Measurements from ENCODE around the gene MOSPD3. TPM values are rescaled to one million over a fixed set of nuclear protein-coding genes. Genes with fewer than 3 reads are reported as not detected.

Gene MOSPD3
- polyA plus RNA-seq, 1 experiment = 15.0 TPM

DNA sequence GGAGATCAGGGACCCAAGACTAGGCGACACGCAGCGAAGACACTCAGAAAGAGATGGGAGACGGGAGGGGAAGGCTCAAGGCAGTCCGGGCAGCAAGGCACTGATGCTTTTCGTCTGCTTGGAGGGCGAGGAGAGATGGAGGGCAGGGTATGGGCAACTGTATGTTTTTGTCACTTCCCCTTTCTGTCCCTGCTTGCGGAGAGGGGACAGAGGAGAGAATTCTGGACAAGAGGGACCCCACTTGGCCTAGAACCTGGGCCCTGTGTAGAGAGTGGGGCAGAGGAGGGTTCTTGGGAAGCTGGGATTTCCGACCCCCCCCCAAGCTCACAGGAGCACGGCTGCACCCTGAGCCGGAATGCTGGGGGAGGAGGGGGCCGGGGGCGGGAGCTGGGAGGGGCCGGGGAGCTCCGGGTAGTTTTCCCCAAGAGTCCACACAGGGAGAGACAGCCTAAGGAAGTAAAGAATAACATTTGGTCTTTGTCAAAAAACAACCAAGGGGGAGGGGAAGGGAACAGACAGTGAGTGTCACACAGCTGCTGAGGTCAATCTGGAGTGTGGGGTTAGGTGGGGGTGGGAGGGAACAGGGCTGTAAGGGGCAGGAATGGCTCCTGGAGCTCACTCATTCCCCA lies 28.2 kb upstream of the MOSPD3 start:
- ChIA-PET CTCF (interaction anchor here (0.6 to 6.0 kb wide), 8 partner anchors 11 to 107 kb away, joined by 3 to 42 read pairs (median 4); partner anchors contain the start of genes GIGYF1 and PCOLCE), POLR2A (interaction anchor here (0.6 to 1.8 kb wide), 2 partner anchors 15 to 18 kb away, joined by 3 to 7 read pairs; partner anchors contain the start of gene PCOLCE)
- TF ChIP-seq, protein P1, sequence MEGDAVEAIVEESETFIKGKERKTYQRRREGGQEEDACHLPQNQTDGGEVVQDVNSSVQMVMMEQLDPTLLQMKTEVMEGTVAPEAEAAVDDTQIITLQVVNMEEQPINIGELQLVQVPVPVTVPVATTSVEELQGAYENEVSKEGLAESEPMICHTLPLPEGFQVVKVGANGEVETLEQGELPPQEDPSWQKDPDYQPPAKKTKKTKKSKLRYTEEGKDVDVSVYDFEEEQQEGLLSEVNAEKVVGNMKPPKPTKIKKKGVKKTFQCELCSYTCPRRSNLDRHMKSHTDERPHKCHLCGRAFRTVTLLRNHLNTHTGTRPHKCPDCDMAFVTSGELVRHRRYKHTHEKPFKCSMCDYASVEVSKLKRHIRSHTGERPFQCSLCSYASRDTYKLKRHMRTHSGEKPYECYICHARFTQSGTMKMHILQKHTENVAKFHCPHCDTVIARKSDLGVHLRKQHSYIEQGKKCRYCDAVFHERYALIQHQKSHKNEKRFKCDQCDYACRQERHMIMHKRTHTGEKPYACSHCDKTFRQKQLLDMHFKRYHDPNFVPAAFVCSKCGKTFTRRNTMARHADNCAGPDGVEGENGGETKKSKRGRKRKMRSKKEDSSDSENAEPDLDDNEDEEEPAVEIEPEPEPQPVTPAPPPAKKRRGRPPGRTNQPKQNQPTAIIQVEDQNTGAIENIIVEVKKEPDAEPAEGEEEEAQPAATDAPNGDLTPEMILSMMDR (IDR thresholded peaks at IDR 0.05; ENCODE audit: insufficient read depth, low read depth, low read length) = no peak
- DNase-seq (ENCODE audit: low read depth) = no peak
- Histone ChIP-seq H3K4me3 (ENCODE audit: low read depth, low read length) (peak overlapping the region; percentile 98), H3K36me3 (ENCODE audit: control insufficient read depth, insufficient read depth, low read length) (peaks cover 20% of the 10 kb centered on the region), H3K27me3 (ENCODE audit: control insufficient read depth, insufficient read depth, low read length) (no peaks in the 10 kb centered on the region)

DNA sequence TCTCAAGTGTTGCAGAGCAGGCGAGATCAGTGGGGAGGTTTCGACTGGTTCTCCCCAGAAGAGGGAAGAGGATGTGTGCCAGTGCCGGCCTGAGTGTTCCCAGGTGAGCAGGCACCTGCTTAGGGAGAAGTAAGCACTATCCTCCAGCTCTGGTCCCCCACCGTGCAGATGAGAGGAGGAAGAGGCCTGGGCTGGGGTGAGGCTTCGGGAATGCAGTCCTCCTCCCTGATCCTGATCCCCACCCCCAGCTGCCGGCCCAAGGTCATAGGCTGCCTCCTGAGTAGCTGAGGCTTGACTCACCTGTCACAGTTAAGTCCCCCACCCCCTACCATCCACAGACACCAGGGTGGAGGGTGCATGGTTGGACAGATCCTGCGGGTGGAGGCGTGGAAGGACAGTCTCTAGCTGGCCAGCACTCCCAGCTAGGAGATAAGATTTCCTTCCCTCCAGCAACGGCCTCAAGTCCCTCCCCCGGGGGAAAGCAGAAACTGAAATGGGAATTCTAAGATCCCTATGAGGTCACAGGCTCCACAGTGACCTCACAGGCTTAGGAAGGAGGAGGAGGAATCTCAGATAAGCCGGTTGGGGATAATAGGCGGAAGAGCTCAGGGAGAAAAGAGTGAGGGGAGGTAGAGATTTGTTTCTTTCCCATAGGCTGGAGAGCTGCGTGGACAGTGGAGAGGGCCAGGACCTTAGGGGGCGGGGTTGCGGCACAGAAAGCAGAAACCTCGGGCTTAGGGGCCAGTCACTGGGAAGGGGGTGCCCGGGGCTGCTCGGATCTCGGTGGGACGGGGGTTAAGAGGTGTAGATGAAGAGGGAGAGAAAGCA lies 27.4 kb upstream of the MOSPD3 start:
- Histone ChIP-seq H3K27me3 (ENCODE audit: control insufficient read depth, insufficient read depth, low read length) (no peaks in the 10 kb centered on the region), H3K36me3 (ENCODE audit: control insufficient read depth, insufficient read depth, low read length) (peaks cover 15% of the 10 kb centered on the region), H3K4me3 (ENCODE audit: low read depth, low read length) (peak overlapping the region; percentile 98)
- ChIA-PET CTCF (interaction anchor here (0.6 to 6.0 kb wide), 10 partner anchors 10 to 124 kb away, joined by 3 to 42 read pairs (median 4); partner anchors contain the start of genes GIGYF1 and PCOLCE), POLR2A (interaction anchor here (0.6 to 1.8 kb wide), 3 partner anchors 16 to 28 kb away, joined by 3 to 7 read pairs (median 3); partner anchors contain the start of genes MOSPD3 and PCOLCE)
- DNase-seq (ENCODE audit: low read depth) = no peak
- TF ChIP-seq, protein P1 (IDR thresholded peaks at IDR 0.05; ENCODE audit: insufficient read depth, low read depth, low read length) = no peak

DNA sequence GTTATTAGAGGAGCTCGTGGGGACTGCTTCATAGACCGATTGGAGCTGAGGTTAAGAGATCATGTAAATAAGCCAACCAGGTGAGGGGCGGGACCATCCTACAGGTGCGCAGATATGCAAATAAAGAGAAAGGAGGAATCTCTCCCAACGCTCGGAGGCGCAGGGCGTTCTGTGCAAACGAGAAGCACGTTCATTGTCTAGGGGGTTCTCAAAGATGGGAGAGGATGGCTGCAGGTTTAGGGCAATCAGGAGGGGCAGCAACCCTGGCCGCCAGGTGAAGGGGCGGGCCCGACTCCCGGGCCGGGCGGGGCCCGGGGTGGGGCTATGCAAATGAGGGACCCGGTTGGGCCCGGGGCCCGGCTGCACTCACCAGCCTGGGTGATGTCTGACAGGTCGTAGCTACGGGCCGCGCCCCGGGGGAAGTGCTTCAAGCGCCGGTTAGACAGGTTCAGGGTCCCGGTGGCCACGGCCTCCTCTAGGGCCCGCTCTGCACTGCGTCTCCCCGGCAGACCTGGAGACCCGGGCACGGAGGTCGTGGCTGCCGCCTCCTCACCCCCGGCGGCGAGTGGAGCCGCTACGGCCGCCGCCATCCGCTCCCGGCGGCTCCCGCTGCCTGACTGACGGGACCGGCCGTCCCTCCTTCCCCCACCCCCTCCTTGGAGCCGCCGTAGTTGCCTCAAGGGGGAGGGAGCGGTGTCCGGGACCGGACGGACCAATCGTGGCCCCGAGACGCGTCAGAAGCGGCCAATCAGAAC lies 26.7 kb upstream of the MOSPD3 start, which contains the start of gene LRCH4:
TSS of gene LRCH4 (minus strand) at position 619 of the 755 bp plus-strand sequence. CDS start at position 590, 29 bp downstream.
- no peak for DNase-seq (ENCODE audit: low read depth)
- CTCF ChIA-PET = interaction anchor here (1.0 to 6.0 kb wide), 13 partner anchors 10 to 125 kb away, joined by 3 to 42 read pairs (median 5); partner anchors contain the start of genes GIGYF1 and PCOLCE

DNA sequence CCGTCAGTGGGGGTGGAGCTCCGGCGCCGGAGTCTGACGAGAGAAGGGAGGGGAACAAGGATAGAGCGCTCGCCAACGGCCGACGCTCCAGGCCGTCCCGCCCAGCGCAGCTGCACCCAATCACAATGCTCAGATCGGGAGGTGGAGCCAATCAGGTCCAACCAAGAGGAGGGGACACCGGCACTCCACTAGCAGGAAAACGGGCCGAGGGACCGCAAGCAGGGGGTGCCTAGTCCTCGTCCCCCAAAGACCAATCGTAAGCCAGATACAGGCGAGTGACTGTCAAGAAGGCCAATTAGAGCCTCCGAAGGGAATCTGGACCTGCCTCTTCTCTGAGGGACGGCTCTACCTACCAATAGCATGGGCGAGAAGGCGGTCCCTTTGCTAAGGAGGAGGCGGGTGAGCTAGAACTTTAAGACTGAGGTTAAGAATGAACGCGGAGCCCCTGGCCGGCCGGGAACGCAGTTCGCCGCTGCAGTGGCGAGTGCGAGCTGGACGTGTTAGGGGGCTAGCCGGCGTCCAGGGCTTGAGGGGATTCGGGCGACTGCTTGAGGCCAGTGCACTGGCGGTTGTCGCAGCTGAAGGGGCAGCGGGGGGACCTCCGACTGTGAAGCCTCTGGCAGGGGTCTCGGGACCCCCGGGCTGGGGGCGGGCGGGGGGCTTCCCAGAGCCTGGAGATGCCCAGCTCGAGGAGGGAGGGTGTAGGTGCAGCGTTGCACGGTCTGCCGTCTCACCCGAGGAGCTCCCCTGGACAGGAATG lies 25.9 kb upstream of the MOSPD3 start, which contains the start of gene FBXO24:
TSS of gene FBXO24 (plus strand) at position 63 of the 760 bp plus-strand sequence. CDS start at position 361, 298 bp downstream.
- TF ChIP-seq, protein P1 (IDR thresholded peaks at IDR 0.05; ENCODE audit: insufficient read depth, low read depth, low read length) = no peak
- Histone ChIP-seq H3K27me3 (ENCODE audit: control insufficient read depth, insufficient read depth, low read length) (no peaks in the 10 kb centered on the region), H3K36me3 (ENCODE audit: control insufficient read depth, insufficient read depth, low read length) (peaks cover 7% of the 10 kb centered on the region), H3K4me3 (ENCODE audit: low read depth, low read length) (peak within 1 kb of the TSS; percentile 98)
- CTCF ChIA-PET = interaction anchor here (0.7 to 6.0 kb wide), 13 partner anchors 9 to 266 kb away, joined by 3 to 42 read pairs (median 5); partner anchors contain the start of genes GIGYF1, PCOLCE and SLC12A9
- DNase-seq (ENCODE audit: low read depth) = peak; percentile 99
- POLR2A ChIA-PET = interaction anchor here (0.5 to 1.3 kb wide), 5 partner anchors 15 to 243 kb away, joined by 3 to 8 read pairs (median 3); partner anchors contain the start of genes PCOLCE and ZCWPW1

More for the DNA sequence above, 26.7 kb upstream of the MOSPD3 start, which contains the start of gene LRCH4:
- no peaks in the 10 kb centered on the region for H3K27me3 ChIP-seq (ENCODE audit: control insufficient read depth, insufficient read depth, low read length)
- peak within 1 kb of the TSS; percentile 98 for H3K4me3 ChIP-seq (ENCODE audit: low read depth, low read length)
- POLR2A ChIA-PET = interaction anchor here (0.5 to 1.8 kb wide), 6 partner anchors 15 to 157 kb away, joined by 3 to 8 read pairs (median 3); partner anchors contain the start of genes MOSPD3, PCOLCE and ZCWPW1
- H3K36me3 ChIP-seq (ENCODE audit: control insufficient read depth, insufficient read depth, low read length) = peaks cover 11% of the 10 kb centered on the region
- TF ChIP-seq, protein P1 (IDR thresholded peaks at IDR 0.05; ENCODE audit: insufficient read depth, low read depth, low read length) = no peak

Data from BJ (cell line).